IMR-90 (cell line): ENCODE results near the gene TRAF1.

Experiments used
- POLR2A ChIP-seq: IDR thresholded peaks from 2 replicates; pipeline ENCODE4 v1.6.1; 2012; ENCODE audit warnings: mild to moderate bottlenecking, low read depth, low read length
- TF ChIP-seq, protein P1 (sequence below): fragments of 150-350 bp; IDR thresholded peaks from 2 replicates; pipeline ENCODE4 v1.6.1; 2017; ENCODE audit warnings: mild to moderate bottlenecking, antibody characterized with exemption, low read length, low read depth
- TF ChIP-seq, protein P2 (sequence below): conservative IDR thresholded peaks from 2 replicates; pipeline ENCODE4 v1.5.1; 2012; ENCODE audit warnings: mild to moderate bottlenecking, low read depth, low read length, improper control_type of control experiment

DNA sequence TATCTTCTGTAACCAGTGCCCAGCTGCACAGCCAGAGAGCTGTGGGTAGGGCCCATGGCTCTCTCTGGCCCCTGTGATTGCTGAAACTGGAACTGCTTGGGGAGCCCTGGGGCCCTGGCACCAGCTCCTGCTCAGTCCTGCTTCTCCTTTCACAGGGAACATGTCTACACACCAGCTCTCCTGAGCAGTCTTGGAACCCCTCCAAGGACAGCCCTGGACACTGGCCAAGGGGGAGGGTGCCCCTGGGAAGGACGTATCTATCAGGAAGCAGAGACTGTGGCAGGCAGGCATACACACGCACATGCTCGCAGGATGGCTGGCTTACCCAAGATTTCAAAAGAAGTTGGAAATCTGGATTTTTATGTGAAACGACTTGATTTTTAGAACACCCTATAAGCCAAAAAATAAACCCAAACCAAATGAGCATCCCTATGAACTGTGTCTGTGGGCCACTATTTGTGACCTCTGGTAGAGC, 8.8 kb upstream of the TRAF1 start:
- TF ChIP-seq, protein P1, sequence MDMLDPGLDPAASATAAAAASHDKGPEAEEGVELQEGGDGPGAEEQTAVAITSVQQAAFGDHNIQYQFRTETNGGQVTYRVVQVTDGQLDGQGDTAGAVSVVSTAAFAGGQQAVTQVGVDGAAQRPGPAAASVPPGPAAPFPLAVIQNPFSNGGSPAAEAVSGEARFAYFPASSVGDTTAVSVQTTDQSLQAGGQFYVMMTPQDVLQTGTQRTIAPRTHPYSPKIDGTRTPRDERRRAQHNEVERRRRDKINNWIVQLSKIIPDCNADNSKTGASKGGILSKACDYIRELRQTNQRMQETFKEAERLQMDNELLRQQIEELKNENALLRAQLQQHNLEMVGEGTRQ = no peak
- TF ChIP-seq, protein P2, sequence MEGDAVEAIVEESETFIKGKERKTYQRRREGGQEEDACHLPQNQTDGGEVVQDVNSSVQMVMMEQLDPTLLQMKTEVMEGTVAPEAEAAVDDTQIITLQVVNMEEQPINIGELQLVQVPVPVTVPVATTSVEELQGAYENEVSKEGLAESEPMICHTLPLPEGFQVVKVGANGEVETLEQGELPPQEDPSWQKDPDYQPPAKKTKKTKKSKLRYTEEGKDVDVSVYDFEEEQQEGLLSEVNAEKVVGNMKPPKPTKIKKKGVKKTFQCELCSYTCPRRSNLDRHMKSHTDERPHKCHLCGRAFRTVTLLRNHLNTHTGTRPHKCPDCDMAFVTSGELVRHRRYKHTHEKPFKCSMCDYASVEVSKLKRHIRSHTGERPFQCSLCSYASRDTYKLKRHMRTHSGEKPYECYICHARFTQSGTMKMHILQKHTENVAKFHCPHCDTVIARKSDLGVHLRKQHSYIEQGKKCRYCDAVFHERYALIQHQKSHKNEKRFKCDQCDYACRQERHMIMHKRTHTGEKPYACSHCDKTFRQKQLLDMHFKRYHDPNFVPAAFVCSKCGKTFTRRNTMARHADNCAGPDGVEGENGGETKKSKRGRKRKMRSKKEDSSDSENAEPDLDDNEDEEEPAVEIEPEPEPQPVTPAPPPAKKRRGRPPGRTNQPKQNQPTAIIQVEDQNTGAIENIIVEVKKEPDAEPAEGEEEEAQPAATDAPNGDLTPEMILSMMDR = no peak
- no peak for TF ChIP-seq POLR2A
